Head of caudate nucleus (tissue), 42 donors: ENCODE measurements around the gene TRAF3.

ENCODE experiments used
- DNase-seq, 42 donors: peaks; one replicate each; pipeline versions ENCODE4 v3.0.0 to v3.0.0-alpha.2; 2020 to 2021; ENCODE audit warnings: mixed read lengths in 7 of 42
- intact Hi-C: fragments of 100-400 bp; cut with DNase I; formaldehyde crosslinking; loops from one replicate; pipeline ENCODE4 v1.15.0; 2022

Gene TRAF3

GRCh38 chr14:102897299-102898027 is 120.2 kb downstream of the TRAF3 start:
- DNase-seq, result no peak

GRCh38 chr14:102898298-102898697 is 121.0 kb downstream of the TRAF3 start:
- DNase-seq, result no peak
- intact Hi-C loops, result no loop called here

More at GRCh38 chr14:102897299-102898027, 120.2 kb downstream of the TRAF3 start:
- intact Hi-C loops, result no loop called here

- no peak for DNase-seq
- intact Hi-C loops, result no loop called here
These were observed 121.7 kb downstream of the TRAF3 start for GRCh38 chr14:102898776-102899515.

- no peak for DNase-seq
- intact Hi-C loops, result no loop called here
These were observed 122.3 kb downstream of the TRAF3 start for GRCh38 chr14:102899516-102899900.

- DNase-seq, result no peak
- intact Hi-C loops, result no loop called here
These were observed 123.7 kb downstream of the TRAF3 start for GRCh38 chr14:102900631-102901571.

- intact Hi-C loops, result no loop called here
- DNase-seq, result no peak
These were observed 124.4 kb downstream of the TRAF3 start for GRCh38 chr14:102901633-102902032.

- intact Hi-C loops, result no loop called here
- DNase-seq, result no peak
These were observed 124.8 kb downstream of the TRAF3 start for GRCh38 chr14:102902086-102902485.

- intact Hi-C loops, result no loop called here
- DNase-seq, result no peak
These were observed 125.4 kb downstream of the TRAF3 start for GRCh38 chr14:102902523-102903247.

GRCh38 chr14:102903248-102903888 is 126.1 kb downstream of the TRAF3 start:
- intact Hi-C loops, result no loop called here
- DNase-seq, result no peak

- DNase-seq, result no peak
- intact Hi-C loops, result no loop called here
These were observed 126.8 kb downstream of the TRAF3 start for GRCh38 chr14:102903889-102904512.

- intact Hi-C loops, result no loop called here
- no peak for DNase-seq
These were observed 128.2 kb downstream of the TRAF3 start for GRCh38 chr14:102905116-102906108.

- intact Hi-C loops, result no loop called here
- no peak for DNase-seq
These were observed 129.5 kb downstream of the TRAF3 start for GRCh38 chr14:102906616-102907302.

GRCh38 chr14:102907303-102907844 is 130.1 kb downstream of the TRAF3 start:
- no peak for DNase-seq

GRCh38 chr14:102907980-102908730 is 130.9 kb downstream of the TRAF3 start:
- intact Hi-C loops, result no loop called here
- DNase-seq, result no peak

More at GRCh38 chr14:102907303-102907844, 130.1 kb downstream of the TRAF3 start:
- intact Hi-C loops, result no loop called here

GRCh38 chr14:102908766-102909455 is 131.7 kb downstream of the TRAF3 start:
- intact Hi-C loops, result no loop called here
- no peak for DNase-seq
